ENCODE measurements around the gene C1orf115.
"Not testable (repeated sequence)": the region's sequence is repeated elsewhere in the genome, so short reads cannot be mapped to it uniquely, and the experiment has no call there.

Gene C1orf115

DNA sequence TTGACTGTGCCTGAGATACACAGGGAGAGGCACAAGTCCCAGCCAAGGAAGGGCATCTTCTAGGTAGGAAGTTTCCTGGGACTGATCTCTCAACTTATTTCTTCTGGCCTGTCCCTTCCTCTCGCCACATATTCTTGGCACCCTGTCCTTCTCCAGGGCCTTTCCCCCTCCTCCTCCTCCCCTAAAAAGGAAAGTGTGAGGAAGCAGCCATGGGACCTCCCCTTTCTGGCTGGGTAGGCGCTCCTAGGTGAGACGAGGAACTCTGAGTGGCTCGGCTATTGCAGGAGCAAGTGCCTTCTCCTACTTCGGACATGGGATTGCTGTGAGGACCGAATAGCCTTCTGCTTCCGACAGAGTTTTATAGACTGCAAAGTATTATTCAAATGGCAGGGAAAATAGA is 42.5 kb downstream of the C1orf115 start:
- Histone ChIP-seq H3K27ac (no peak overlapping the region), H3K4me3 (ENCODE audit: low read depth, low read length) (no peak overlapping the region)

DNA sequence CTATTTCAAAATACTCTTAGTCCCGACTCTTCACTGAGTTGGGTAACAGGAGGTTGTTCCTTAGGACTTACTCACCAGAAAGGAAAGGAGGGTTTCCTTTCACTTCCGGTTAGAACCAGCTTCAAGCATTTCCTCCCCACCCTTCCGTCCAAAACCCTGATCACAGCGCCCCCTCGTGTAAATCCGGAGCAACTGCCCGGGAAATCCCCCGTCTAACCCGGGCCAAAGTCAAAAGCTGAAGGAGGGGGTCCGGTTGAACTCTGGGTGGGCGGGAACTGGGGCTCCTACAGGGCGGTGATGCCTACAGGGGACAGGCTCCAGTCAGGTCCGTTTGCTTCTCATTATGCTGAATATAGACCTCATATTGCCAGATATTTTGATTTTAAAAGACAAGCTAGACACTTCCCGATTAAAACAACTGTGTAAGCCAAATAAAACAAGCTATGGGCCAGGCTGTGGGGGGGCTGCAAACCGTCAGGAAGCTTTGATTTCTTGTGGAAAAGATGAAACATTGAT is 43.0 kb downstream of the C1orf115 start:
- no peaks in the 10 kb centered on the region for H3K27me3 ChIP-seq (ENCODE audit: insufficient read depth, low read depth, severe bottlenecking)
- no peaks in the 10 kb centered on the region for H3K36me3 ChIP-seq
- peak overlapping the region; percentile 20 for H3K4me3 ChIP-seq (ENCODE audit: low read depth, low read length)
- TF ChIP-seq, protein P1, sequence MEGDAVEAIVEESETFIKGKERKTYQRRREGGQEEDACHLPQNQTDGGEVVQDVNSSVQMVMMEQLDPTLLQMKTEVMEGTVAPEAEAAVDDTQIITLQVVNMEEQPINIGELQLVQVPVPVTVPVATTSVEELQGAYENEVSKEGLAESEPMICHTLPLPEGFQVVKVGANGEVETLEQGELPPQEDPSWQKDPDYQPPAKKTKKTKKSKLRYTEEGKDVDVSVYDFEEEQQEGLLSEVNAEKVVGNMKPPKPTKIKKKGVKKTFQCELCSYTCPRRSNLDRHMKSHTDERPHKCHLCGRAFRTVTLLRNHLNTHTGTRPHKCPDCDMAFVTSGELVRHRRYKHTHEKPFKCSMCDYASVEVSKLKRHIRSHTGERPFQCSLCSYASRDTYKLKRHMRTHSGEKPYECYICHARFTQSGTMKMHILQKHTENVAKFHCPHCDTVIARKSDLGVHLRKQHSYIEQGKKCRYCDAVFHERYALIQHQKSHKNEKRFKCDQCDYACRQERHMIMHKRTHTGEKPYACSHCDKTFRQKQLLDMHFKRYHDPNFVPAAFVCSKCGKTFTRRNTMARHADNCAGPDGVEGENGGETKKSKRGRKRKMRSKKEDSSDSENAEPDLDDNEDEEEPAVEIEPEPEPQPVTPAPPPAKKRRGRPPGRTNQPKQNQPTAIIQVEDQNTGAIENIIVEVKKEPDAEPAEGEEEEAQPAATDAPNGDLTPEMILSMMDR (IDR thresholded peaks at IDR 0.05; ENCODE audit: low read depth, low read length) = peak; percentile 88
- peak; percentile 95 for DNase-seq
- H3K27ac ChIP-seq = peak overlapping the region; percentile 5; the same call in 1 of the 2 replicates
- peaks cover 3% of the 10 kb centered on the region for H3K9me3 ChIP-seq (ENCODE audit: severe bottlenecking)

More for the DNA sequence above, 42.5 kb downstream of the C1orf115 start:
- Histone ChIP-seq H3K36me3 (no peaks in the 10 kb centered on the region), H3K9me3 (ENCODE audit: severe bottlenecking) (peaks cover 3% of the 10 kb centered on the region), H3K27me3 (ENCODE audit: insufficient read depth, low read depth, severe bottlenecking) (no peaks in the 10 kb centered on the region)
- DNase-seq = no peak
- TF ChIP-seq, protein P1 (IDR thresholded peaks at IDR 0.05; ENCODE audit: low read depth, low read length) = no peak

DNA sequence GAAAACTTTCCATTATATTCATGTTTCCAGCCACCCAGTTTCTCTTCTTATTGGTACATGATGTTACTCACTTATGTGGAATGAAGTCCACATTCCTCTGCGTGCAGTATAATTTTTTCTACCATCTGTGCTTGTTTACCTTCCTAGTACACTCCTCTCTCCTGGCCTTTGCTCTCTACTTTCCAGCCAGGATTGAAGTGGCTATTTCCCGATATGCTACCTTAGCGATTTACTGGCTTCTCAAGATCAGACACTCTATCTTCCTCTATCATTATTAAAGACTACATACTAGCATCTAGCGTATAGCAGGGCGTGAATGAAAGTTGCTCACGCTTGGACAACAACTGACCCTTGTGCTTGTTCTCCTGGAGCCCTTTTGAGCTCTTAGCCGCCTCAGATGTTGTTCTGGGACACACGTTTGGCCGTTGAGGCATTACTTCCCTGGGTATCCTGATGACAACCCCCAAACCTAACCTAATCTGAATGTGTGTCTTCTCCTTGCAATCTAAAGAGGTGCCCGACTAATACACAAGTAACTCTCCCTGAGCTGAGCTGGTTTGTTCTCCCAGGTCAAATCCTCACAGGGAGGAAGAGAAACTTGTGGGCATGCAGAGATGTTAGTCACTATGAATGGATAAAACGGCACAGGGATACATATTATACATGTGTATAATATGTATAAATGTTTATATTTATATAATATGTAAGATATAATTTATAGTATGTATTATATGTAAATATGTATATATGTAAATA is 44.6 kb downstream of the C1orf115 start:
- Histone ChIP-seq H3K4me3 (ENCODE audit: low read depth, low read length) (no peak overlapping the region), H3K36me3 (no peaks in the 10 kb centered on the region), H3K9me3 (ENCODE audit: severe bottlenecking) (peaks cover 3% of the 10 kb centered on the region), H3K27ac (no peak overlapping the region), H3K27me3 (ENCODE audit: insufficient read depth, low read depth, severe bottlenecking) (no peaks in the 10 kb centered on the region)
- DNase-seq = no peak
- TF ChIP-seq, protein P1 (IDR thresholded peaks at IDR 0.05; ENCODE audit: low read depth, low read length) = no peak

DNA sequence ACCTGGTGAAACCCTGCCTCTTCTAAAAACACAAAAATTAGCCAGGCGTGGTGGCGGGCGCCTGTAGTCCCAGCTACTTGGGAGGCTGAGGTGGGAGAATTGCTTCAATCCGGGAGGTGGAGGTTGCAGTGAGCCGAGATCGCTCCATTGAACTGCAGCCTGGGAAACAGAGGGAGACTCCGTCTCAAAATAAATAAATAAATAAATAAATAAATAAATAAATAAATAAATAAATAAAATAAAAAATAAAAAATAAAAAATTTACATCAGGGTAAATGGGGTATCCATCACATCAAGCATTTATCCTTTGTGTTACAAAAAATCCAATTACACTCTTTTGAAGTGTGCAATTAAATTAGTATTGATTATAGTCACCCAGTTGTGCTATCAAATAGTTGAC is 46.1 kb downstream of the C1orf115 start:
- H3K27ac ChIP-seq; H3K9me3 ChIP-seq (ENCODE audit: severe bottlenecking); H3K36me3 ChIP-seq; H3K4me3 ChIP-seq (ENCODE audit: low read depth, low read length); DNase-seq; H3K27me3 ChIP-seq (ENCODE audit: insufficient read depth, low read depth, severe bottlenecking): not testable (repeated sequence)

DNA sequence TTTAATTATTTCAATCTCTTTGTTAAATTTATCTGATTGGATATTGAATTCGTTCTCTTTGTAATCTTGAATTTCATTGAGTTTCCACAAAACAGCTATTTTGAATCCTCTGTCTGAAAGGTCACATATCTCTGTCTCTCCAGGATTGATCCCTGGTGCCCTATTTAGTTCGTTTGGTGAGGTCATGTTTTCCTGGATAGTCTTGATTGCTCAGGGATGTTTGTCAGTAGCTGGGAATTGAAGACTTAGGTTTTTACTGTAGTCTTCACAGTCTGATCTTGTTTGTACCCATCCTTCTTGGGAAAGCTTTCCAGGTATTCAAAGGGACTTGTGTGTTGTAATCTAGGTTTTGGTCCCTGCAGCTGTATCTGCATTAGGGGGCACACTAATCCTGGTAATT is 51.2 kb downstream of the C1orf115 start:
- TF ChIP-seq, protein P1 (IDR thresholded peaks at IDR 0.05; ENCODE audit: low read depth, low read length) = no peak
- no peaks in the 10 kb centered on the region for H3K27me3 ChIP-seq (ENCODE audit: insufficient read depth, low read depth, severe bottlenecking)
- DNase-seq = no peak
- H3K9me3 ChIP-seq (ENCODE audit: severe bottlenecking) = peaks cover 8% of the 10 kb centered on the region
- H3K4me3 ChIP-seq (ENCODE audit: low read depth, low read length) = no peak overlapping the region
- H3K27ac ChIP-seq = no peak overlapping the region
- no peaks in the 10 kb centered on the region for H3K36me3 ChIP-seq

DNA sequence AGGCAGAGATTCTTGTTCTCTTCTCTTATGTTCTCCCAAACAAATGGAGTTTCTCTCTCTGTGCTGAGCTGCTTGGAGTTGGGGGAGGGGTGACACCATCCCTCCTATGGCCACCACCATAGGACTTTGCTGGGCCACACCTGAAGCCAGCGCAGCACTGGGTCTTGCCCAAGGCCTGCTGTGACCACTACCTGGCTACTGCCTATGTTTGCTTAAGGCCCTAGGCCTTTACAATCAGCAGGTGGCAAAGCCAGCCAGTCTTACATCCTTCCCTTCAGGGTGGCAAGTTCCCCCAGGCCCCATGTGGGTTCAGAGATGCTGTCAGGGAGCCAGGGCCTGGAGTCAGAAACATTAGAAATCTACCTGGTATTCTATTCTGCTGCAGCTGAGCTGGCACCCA is 51.7 kb downstream of the C1orf115 start:
- DNase-seq = no peak
- H3K27me3 ChIP-seq (ENCODE audit: insufficient read depth, low read depth, severe bottlenecking) = no peaks in the 10 kb centered on the region
- TF ChIP-seq, protein P1 (IDR thresholded peaks at IDR 0.05; ENCODE audit: low read depth, low read length) = no peak
- H3K27ac ChIP-seq = no peak overlapping the region
- H3K36me3 ChIP-seq = no peaks in the 10 kb centered on the region
- peaks cover 8% of the 10 kb centered on the region for H3K9me3 ChIP-seq (ENCODE audit: severe bottlenecking)
- H3K4me3 ChIP-seq (ENCODE audit: low read depth, low read length) = no peak overlapping the region
